ENCODE measurements around the gene TULP3. TPM values are rescaled to one million over a fixed set of nuclear protein-coding genes. Genes with fewer than 3 reads are reported as not detected.

The TULP3 gene
- total and polyA plus RNA-seq, 2 of the 8 experiments (the other 6 are each of a cell fraction or from before 2014, with no cell fraction given): 18.4 to 21.2 TPM

- CTCF ChIA-PET (ENCODE audit: partially characterized antibody): interaction anchor here (0.8 to 3.6 kb wide), 7 partner anchors 11 to 32 kb away, joined by 3 to 19 read pairs (median 4); no protein-coding TSS in a partner anchor
- peak overlapping the region; percentile 77 for H3K27ac ChIP-seq (ENCODE audit: low read depth, low read length)
- 85% methylated on average over 3 of the region's 3 CpGs; no CpG with 5 or more reads in 1 of the 2 experiments for WGBS, 2 experiments (ENCODE audit: extremely low coverage in 1 of 2, insufficient coverage in 1 of 2, insufficient read length in 1 of 2, insufficient replicate concordance in 2 of 2, low coverage in 1 of 2, low lambda C conversion rate in 2 of 2, missing lambda C conversion rate in 1 of 2)
Observed at GRCh38 chr12:2912216-2912575, 21.5 kb downstream of the TULP3 start.

More at GRCh38 chr12:2912216-2912575, 21.5 kb downstream of the TULP3 start:
- no peak for FAIRE-seq
- Histone ChIP-seq H2BK20ac (ENCODE audit: low read length) (peak overlapping the region; percentile 24; the same call in 1 of the 2 replicates), H3K14ac (ENCODE audit: insufficient read length) (no peak overlapping the region), H3K4ac (replicated peaks; ENCODE audit: insufficient read length, low read depth, low read length) (no peak overlapping the region), H3K23ac (ENCODE audit: insufficient read length) (no peak overlapping the region), H2AK5ac (ENCODE audit: low read depth, low read length) (peak overlapping the region; percentile 29; the same call in 1 of the 2 replicates), H2BK5ac (ENCODE audit: low read depth, low read length) (no peak overlapping the region), H3K4me1 (replicated peaks in 1 of 4; ENCODE audit: control insufficient read depth in 3 of 4, insufficient read depth in 4 of 4, low read length in 3 of 4) (peaks cover 1 to 7% (median 5%) of the 10 kb centered on the region in 4 experiments; a peak in 4 of 7 replicates), H3K4me2 (ENCODE audit: insufficient read depth in 1 of 2, low read depth in 2 of 2, low read length in 2 of 2) (0 out of 4 replicates have a peak overlapping the region, but pooled peaks have one; percentile 24), H2BK12ac (ENCODE audit: low read depth, low read length) (peak overlapping the region; percentile 73; the same call in 1 of the 2 replicates), H3K4me3 (ENCODE audit: extremely low read depth in 1 of 4, insufficient read depth in 2 of 4, low read depth in 3 of 4, low read length in 4 of 4) (no peak overlapping the region), H3K18ac (ENCODE audit: extremely low read depth, low read length) (no peak overlapping the region), H4K5ac (ENCODE audit: insufficient read length, low read depth, low read length) (no peak overlapping the region), H4K20me1 (replicated peaks in 1 of 2; ENCODE audit: control insufficient read depth in 1 of 2, insufficient read depth in 2 of 2, low read length in 2 of 2) (no peaks in the 10 kb centered on the region), H3K27me3 (replicated peaks in 1 of 4; ENCODE audit: control insufficient read depth in 3 of 4, extremely low read depth in 1 of 4, insufficient read depth in 3 of 4, low read length in 3 of 4) (no peaks in the 10 kb centered on the region), H4K91ac (replicated peaks; ENCODE audit: insufficient read length, low read length) (peak overlapping the region; percentile 91), H2BK120ac (replicated peaks; ENCODE audit: low read depth, low read length) (no peak overlapping the region), H3K79me2 (ENCODE audit: control insufficient read depth in 1 of 2, insufficient read depth in 2 of 2, low read length in 2 of 2) (no peaks in the 10 kb centered on the region), H3K23me2 (ENCODE audit: low read depth, low read length) (no peaks in the 10 kb centered on the region), H3K9ac (replicated peaks in 1 of 4; ENCODE audit: extremely low read depth in 1 of 4, low read depth in 3 of 4, low read length in 3 of 4) (no peak overlapping the region), H3K56ac (replicated peaks; ENCODE audit: insufficient read length, low read depth, low read length) (no peak overlapping the region), H4K8ac (ENCODE audit: extremely low read depth, insufficient read depth, low read length) (no peak overlapping the region), H2BK15ac (ENCODE audit: low read length) (no peak overlapping the region; the same call in 1 of the 2 replicates), H3K36me3 (ENCODE audit: control insufficient read depth in 2 of 4, insufficient read depth in 4 of 4, low read length in 3 of 4) (peaks cover 0 to 4% (median 0%) of the 10 kb centered on the region in 4 experiments; a peak in 1 of 8 replicates), H3K9me3 (ENCODE audit: insufficient read depth in 2 of 2, low read depth in 1 of 2, low read length in 1 of 2) (no peaks in the 10 kb centered on the region), H2AFZ (ENCODE audit: low read length) (no peak overlapping the region), H3K79me1 (ENCODE audit: low read depth, low read length) (no peaks in the 10 kb centered on the region)
- DNase-seq (ENCODE audit: low read depth in 1 of 2, low spot score in 2 of 2): no peak
- TF ChIP-seq TAF1 (IDR thresholded peaks at IDR 0.05; ENCODE audit: low read depth, low read length) (0 out of 2 replicates have a peak, but pooled peaks have one; percentile 10), SIX5 (IDR thresholded peaks at IDR 0.05; ENCODE audit: low read depth, low read length) (no peak), SIRT6 (IDR thresholded peaks at IDR 0.05; ENCODE audit: low read length) (no peak), E2F6 (IDR thresholded peaks at IDR 0.05) (no peak), FOSL1 (IDR thresholded peaks at IDR 0.05; ENCODE audit: insufficient read depth, low read depth, low read length) (no peak)
- POLR2A ChIA-PET (ENCODE audit: partially characterized antibody): interaction anchor here (0.5 to 1.2 kb wide), 9 partner anchors 12 to 1361 kb away, joined by 3 to 5 read pairs (median 3); partner anchors contain the start of genes CCND2 and TEX52
